Lung (tissue), 12 donors: ENCODE results near the gene ANKRD44. TPM values are rescaled to one million over a fixed set of nuclear protein-coding genes. Genes with fewer than 3 reads are reported as not detected.

Experiments used
- ATAC-seq: fragments of 200-7000 bp; cut with Tn5 transposase; one replicate; pipeline ENCODE4 v1.9.1; 2020; ENCODE audit warnings: moderate number of reproducible peaks; ENCODE audit not compliant: insufficient read depth, low FRiP score
- DNase-seq, 3 donors: peaks; one replicate each; pipeline ENCODE4 v3.0.0-alpha.2; 2013 to 2017
- H3K27ac ChIP-seq, 2 donors: one replicate each; pipeline ENCODE4 v1.5.1; 2013; ENCODE audit warnings: mild to moderate bottlenecking in 2 of 2, moderate library complexity in 2 of 2, control low read depth in 1 of 2, inconsistent platforms in 1 of 2, low read depth in 1 of 2, low read length in 1 of 2
- H3K27me3 ChIP-seq, 3 donors: one replicate each; pipeline ENCODE4 v1.5.1; 2013; ENCODE audit warnings: low read length in 2 of 3; ENCODE audit not compliant: control insufficient read depth in 3 of 3, insufficient read depth in 3 of 3
- H3K36me3 ChIP-seq, 4 donors: one replicate each; pipeline ENCODE4 v1.5.1; 2013; ENCODE audit warnings: low read length in 4 of 4, mild to moderate bottlenecking in 1 of 4, moderate library complexity in 1 of 4; ENCODE audit not compliant: control insufficient read depth in 4 of 4, insufficient read depth in 4 of 4
- H3K4me1 ChIP-seq, 5 donors: one replicate each; pipeline ENCODE4 v1.5.1; 2013; ENCODE audit warnings: low read length in 5 of 5, mild to moderate bottlenecking in 2 of 5, moderate library complexity in 1 of 5; ENCODE audit not compliant: control insufficient read depth in 5 of 5, insufficient read depth in 5 of 5
- H3K4me3 ChIP-seq: one replicate; pipeline ENCODE4 v1.5.1; 2013; ENCODE audit warnings: mild to moderate bottlenecking, control low read depth, moderate library complexity
- H3K9ac ChIP-seq, 2 donors: one replicate each; pipeline ENCODE4 v1.5.1; 2013; ENCODE audit warnings: low read length in 2 of 2, control low read depth in 1 of 2; ENCODE audit not compliant: insufficient read depth in 1 of 2
- H3K9me3 ChIP-seq, 4 donors: one replicate each; pipeline ENCODE4 v1.5.1; 2013; ENCODE audit warnings: low read length in 3 of 4, mild to moderate bottlenecking in 1 of 4, moderate library complexity in 1 of 4; ENCODE audit not compliant: control insufficient read depth in 4 of 4, insufficient read depth in 3 of 4
- WGBS, 2 donors: extraction: QIAGEN DNeasy Blood & Tissue Kit; methylation state at CpG; one replicate each; pipeline ENCODE4 v1.1.7; 2013; 5-methylcytosine and 5-hydroxymethylcytosine counted together
- polyA plus RNA-seq, 2 donors: library from polyadenylated mRNA; stranded (reverse); fragments of 200-250 nt; gene quantifications; one replicate each; pipeline ENCODE4 v1.2.1, GENCODE V29; 2013
- total RNA-seq, 2 donors: library from RNA; depleted of rRNA in 1 of 2; stranded (reverse); fragments of >200 nt in 1 of 2; gene quantifications; one replicate each; pipeline ENCODE4 v1.2.1, GENCODE V29; 2014 to 2021
- TF ChIP-seq, protein P1 (sequence below): IDR thresholded peaks from 2 replicates; pipeline ENCODE4 v1.5.1; 2012; ENCODE audit warnings: mild to moderate bottlenecking; ENCODE audit errors: control extremely low read depth, extremely low read depth
- donor health status: control.
- donor health status: control.
- donor health status: Bipolar disorder and iron deficiency.
- donor health status: healthy.
- donor health status: DM: yes; HTN: yes; CAD: no.

ANKRD44 gene
- total and polyA plus RNA-seq, 4 donors: 7.1 to 73.8 (median 20.3) TPM

DNA sequence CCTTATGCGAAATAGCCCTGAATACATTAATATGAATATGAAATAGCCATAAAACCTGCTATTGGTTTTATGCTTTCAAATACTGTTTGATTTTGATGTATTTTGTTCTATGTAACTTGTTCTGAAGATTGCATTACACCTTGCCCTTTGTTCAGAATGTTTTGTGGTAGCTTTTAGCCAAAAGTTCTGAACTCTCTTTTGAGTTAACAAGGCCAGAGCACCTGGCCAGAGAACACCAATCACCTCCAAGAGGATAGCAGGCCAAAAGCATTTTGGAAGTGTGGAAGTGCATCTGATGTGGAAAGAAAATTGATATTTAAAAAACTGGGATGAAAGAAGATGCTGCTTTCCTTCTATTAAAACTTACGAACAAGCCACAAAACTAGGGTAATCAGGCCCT lies 297.5 kb downstream of the ANKRD44 start:
- Histone ChIP-seq H3K27me3 (no peaks in the 10 kb centered on the region), H3K4me1 (peaks cover 0 to 3% (median 0%) of the 10 kb centered on the region in 5 donors), H3K9me3 (peaks cover 0 to 2% (median 0%) of the 10 kb centered on the region in 4 donors), H3K4me3 (no peak overlapping the region), H3K9ac (no peak overlapping the region), H3K36me3 (peaks cover 0 to 11% (median 2%) of the 10 kb centered on the region in 4 donors), H3K27ac (no peak overlapping the region)
- WGBS, 2 donors: 94 to 99% methylated on average over 2 of the region's 2 CpGs
- ATAC-seq (no peak), DNase-seq (no peak)
- TF ChIP-seq, protein P1, sequence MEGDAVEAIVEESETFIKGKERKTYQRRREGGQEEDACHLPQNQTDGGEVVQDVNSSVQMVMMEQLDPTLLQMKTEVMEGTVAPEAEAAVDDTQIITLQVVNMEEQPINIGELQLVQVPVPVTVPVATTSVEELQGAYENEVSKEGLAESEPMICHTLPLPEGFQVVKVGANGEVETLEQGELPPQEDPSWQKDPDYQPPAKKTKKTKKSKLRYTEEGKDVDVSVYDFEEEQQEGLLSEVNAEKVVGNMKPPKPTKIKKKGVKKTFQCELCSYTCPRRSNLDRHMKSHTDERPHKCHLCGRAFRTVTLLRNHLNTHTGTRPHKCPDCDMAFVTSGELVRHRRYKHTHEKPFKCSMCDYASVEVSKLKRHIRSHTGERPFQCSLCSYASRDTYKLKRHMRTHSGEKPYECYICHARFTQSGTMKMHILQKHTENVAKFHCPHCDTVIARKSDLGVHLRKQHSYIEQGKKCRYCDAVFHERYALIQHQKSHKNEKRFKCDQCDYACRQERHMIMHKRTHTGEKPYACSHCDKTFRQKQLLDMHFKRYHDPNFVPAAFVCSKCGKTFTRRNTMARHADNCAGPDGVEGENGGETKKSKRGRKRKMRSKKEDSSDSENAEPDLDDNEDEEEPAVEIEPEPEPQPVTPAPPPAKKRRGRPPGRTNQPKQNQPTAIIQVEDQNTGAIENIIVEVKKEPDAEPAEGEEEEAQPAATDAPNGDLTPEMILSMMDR: no peak

DNA sequence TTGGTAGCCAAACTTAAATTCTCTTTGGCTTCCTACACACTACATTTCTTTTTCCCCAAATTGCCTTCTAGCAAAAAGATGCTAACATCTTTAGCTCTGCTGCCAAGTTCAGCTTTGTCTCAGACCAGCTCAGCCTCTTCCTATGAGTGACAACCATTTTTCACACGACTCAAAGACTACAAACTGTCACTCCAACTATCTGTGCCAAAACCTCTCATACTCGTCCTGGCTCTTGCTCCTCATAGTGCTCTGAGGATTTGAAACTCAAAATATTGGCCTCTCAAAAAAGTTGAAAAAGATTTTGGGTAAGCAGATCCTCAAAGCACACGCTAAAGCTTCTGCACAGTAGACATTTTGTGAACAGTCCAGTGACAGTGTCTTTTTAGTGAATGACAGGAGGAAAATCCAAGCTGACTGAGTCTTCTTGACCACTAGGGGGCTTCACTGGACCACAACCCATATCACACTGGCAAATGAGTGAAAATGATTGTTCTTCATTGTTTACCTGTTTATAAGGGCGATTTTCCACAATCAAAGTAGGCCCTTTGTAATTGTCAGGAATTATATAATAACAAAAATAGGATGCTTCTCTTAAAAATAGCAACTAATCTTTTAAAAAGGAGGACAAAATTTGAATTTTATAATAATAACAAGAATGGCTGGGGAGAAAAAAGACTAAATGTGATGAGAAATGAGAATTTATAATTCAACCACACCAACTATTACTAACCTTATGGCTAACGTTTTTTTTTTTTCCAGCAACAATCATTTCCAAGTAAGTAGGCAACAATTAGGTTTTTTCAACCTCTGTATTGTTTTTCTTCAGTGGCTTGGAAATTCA lies 298.6 kb downstream of the ANKRD44 start:
- H3K36me3 ChIP-seq: peaks cover 0 to 11% (median 2%) of the 10 kb centered on the region in 4 donors
- H3K27me3 ChIP-seq: no peaks in the 10 kb centered on the region
- ATAC-seq (no peak), DNase-seq (peak in 2 of 3 donors; percentile 49 to 63)
- peaks cover 0 to 2% (median 0%) of the 10 kb centered on the region in 4 donors for H3K9me3 ChIP-seq
- H3K9ac ChIP-seq: no peak overlapping the region
- 48 to 59% methylated on average over 5 of the region's 5 CpGs for WGBS, 2 donors
- TF ChIP-seq, protein P1: peak; percentile 51
- no peak overlapping the region for H3K4me3 ChIP-seq
- H3K27ac ChIP-seq: no peak overlapping the region
- H3K4me1 ChIP-seq: peaks cover 0 to 3% (median 0%) of the 10 kb centered on the region in 5 donors

DNA sequence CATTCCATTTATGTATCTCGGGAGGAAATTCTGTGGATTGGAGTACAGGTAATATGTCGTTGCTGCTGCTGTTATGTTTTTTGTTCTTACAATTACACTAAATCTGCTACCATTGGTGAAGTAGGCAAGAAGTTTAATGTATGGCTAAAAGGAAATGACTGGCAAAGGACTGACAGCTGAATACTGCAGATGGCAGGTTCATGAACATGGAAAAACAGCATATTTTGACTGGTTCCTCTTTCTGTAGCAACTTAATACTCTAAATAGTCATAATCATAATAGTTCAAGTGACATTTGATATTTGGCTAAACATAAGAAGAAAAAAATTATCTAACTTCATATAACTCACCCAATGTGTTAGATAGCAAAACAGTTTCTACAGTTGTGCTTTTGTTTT lies 299.6 kb downstream of the ANKRD44 start:
- H3K9me3 ChIP-seq: peaks cover 0 to 2% (median 0%) of the 10 kb centered on the region in 4 donors
- no peak for DNase-seq
- no peak overlapping the region for H3K9ac ChIP-seq
- TF ChIP-seq, protein P1: no peak
- no peak overlapping the region for H3K4me3 ChIP-seq
- peaks cover 0 to 5% (median 0%) of the 10 kb centered on the region in 5 donors for H3K4me1 ChIP-seq
- ATAC-seq: no peak
- no peak overlapping the region for H3K27ac ChIP-seq
- no peaks in the 10 kb centered on the region for H3K27me3 ChIP-seq
- H3K36me3 ChIP-seq: peaks cover 0 to 12% (median 2%) of the 10 kb centered on the region in 4 donors
- WGBS, 2 donors: 59 to 78% methylated on average over 2 of the region's 2 CpGs
